ENCODE data around the gene PRKCA.

- no peak for TF ChIP-seq CTCF (conservative IDR thresholded peaks at IDR 0.05; ENCODE audit: low read depth in 2 of 2)
- no peak for TF ChIP-seq CREB1 (CRISPR knock-in tag; IDR thresholded peaks at IDR 0.05; ENCODE audit: low read depth)
- no peak for TF ChIP-seq REST (IDR thresholded peaks at IDR 0.05; ENCODE audit: unreplicated experiment)
- TF ChIP-seq EZH2phosphoT487 (IDR thresholded peaks at IDR 0.05; ENCODE audit: unreplicated experiment) = no peak
- TF ChIP-seq JUNB (IDR thresholded peaks at IDR 0.05; ENCODE audit: unreplicated experiment) = no peak
- TF ChIP-seq POLR2AphosphoS5 (IDR thresholded peaks at IDR 0.05; ENCODE audit: low read depth) = no peak
- TF ChIP-seq EZH2 (IDR thresholded peaks at IDR 0.05; ENCODE audit: low read depth, unreplicated experiment) = no peak
These were observed 557.8 kb downstream of the PRKCA start for GRCh38 chr17:66860204-66860603.
